ENCODE measurements around the gene PARP12. TPM values are rescaled to one million over a fixed set of nuclear protein-coding genes. Genes with fewer than 3 reads are reported as not detected.

The PARP12 gene
- total and polyA plus RNA-seq, 10 of the 15 experiments (the other 5 are each of a cell fraction or from before 2014, with no cell fraction given): 0.98 to 51.8 (median 18.0) TPM

DNA sequence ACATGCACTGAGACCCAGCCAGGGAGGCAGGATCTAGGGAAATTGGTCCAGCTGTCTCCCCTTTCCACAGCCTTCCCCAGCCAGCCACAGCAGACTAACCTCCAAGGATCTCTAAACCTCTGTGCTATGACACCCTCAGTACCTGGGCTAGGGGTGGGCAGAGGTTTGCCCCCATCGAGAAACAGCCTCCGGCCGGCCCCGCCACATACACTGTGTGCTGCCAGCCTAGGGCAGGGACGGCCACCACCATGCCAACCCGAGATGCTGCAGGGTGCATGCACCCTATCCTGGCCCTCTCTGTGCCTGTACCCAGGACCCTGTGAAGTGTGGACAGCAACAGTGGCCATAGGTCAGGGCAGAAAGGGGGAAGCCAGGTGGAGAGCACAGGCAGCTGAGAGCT is 58.1 kb downstream of the PARP12 start:
- CTCF ChIA-PET: interaction anchor here (1.0 to 10.2 kb wide), 8 partner anchors 177 to 570 kb away, joined by 3 to 225 read pairs (median 5); no protein-coding TSS in a partner anchor
- BruUV-seq (replicated peaks): no TSS peak
- no peaks in the 10 kb centered on the region; a peak in 1 of 4 replicates for H3K27me3 ChIP-seq (replicated peaks in 1 of 2; ENCODE audit: control insufficient read depth in 2 of 2, insufficient read depth in 2 of 2, low read length in 1 of 2)
- H3K9ac ChIP-seq (ENCODE audit: control insufficient read depth, insufficient read depth, low read length): no peak overlapping the region
- H3K36me3 ChIP-seq (ENCODE audit: control insufficient read depth in 2 of 2, insufficient read depth in 2 of 2, low read length in 1 of 2): no peaks in the 10 kb centered on the region
- TF ChIP-seq JUNB (IDR thresholded peaks at IDR 0.05) (no peak), MYC (IDR thresholded peaks at IDR 0.05; ENCODE audit: insufficient read depth, insufficient read length, insufficient replicate concordance, low read length, severe bottlenecking) (no peak), RUNX3 (IDR thresholded peaks at IDR 0.05; ENCODE audit: low read length) (no peak), CREM (IDR thresholded peaks at IDR 0.05; ENCODE audit: low read depth) (no peak), SIX5 (IDR thresholded peaks at IDR 0.05; ENCODE audit: low read depth, low read length, severe bottlenecking) (no peak), ZNF622 (IDR thresholded peaks at IDR 0.05) (no peak)
- TF ChIP-seq, protein P1, sequence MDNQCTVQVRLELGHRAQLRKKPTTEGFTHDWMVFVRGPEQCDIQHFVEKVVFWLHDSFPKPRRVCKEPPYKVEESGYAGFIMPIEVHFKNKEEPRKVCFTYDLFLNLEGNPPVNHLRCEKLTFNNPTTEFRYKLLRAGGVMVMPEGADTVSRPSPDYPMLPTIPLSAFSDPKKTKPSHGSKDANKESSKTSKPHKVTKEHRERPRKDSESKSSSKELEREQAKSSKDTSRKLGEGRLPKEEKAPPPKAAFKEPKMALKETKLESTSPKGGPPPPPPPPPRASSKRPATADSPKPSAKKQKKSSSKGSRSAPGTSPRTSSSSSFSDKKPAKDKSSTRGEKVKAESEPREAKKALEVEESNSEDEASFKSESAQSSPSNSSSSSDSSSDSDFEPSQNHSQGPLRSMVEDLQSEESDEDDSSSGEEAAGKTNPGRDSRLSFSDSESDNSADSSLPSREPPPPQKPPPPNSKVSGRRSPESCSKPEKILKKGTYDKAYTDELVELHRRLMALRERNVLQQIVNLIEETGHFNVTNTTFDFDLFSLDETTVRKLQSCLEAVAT (IDR thresholded peaks at IDR 0.05): no peak
- H3K9me3 ChIP-seq (replicated peaks; ENCODE audit: control insufficient read depth, insufficient read depth, low read length): no peaks in the 10 kb centered on the region
- H3K4me3 ChIP-seq: no peak overlapping the region
- no peaks in the 10 kb centered on the region for H3K4me1 ChIP-seq (ENCODE audit: control insufficient read depth, insufficient read depth, low read length)
- SMC1A ChIA-PET (ENCODE audit: uncharacterized antibody, unreplicated experiment): interaction anchor here (1.2 to 10.9 kb wide), 3 partner anchors 358 to 402 kb away, joined by 3 to 121 read pairs (median 8); no protein-coding TSS in a partner anchor
- no peak overlapping the region for H3K4me2 ChIP-seq (ENCODE audit: control insufficient read depth, insufficient read depth)
- DNase-seq (ENCODE audit: low read depth, low spot score): no peak
- POLR2A ChIA-PET: no interaction called here
- H3K27ac ChIP-seq (ENCODE audit: control insufficient read depth, insufficient read depth): no peak overlapping the region
- in situ Hi-C loops (cut with MboI) (loop anchor here (5.0 kb wide), 4 partner anchors 232 to 567 kb away; no protein-coding TSS in a partner anchor), intact Hi-C loops (cut with micrococcal nuclease; ENCODE audit: unreplicated experiment) (loop anchor here (5.0 kb wide), 3 partner anchors 177 to 387 kb away; partner anchors contain the start of gene TBXAS1)
- no peak for ATAC-seq
- no peaks in the 10 kb centered on the region for H3K79me2 ChIP-seq (ENCODE audit: control insufficient read depth, insufficient read depth, low read length)
- no peak overlapping the region for H2AFZ ChIP-seq (ENCODE audit: control insufficient read depth, low read depth, low read length)
- FAIRE-seq: no peak
- WGBS (ENCODE audit: insufficient coverage, insufficient replicate concordance, low lambda C conversion rate, missing lambda C conversion rate): 96% methylated on average over 6 of the region's 6 CpGs
- no peaks in the 10 kb centered on the region for H4K20me1 ChIP-seq (ENCODE audit: control insufficient read depth, insufficient read depth)
- RAD21 ChIA-PET (ENCODE audit: unreplicated experiment): interaction anchor here (3.2 to 10.0 kb wide), 2 partner anchors 358 to 403 kb away, joined by 13 to 135 read pairs; no protein-coding TSS in a partner anchor
